Measurements from ENCODE around the gene ZFP69.
"Not testable (repeated sequence)": the region's sequence is repeated elsewhere in the genome, so short reads cannot be mapped to it uniquely, and the experiment has no call there.

Gene ZFP69

GRCh38 chr1:40476924-40477677, at the start of gene ZFP69:
Gene ZFP69, plus strand, starts transcription at chr1:40477290. Its CDS starts 2,072 bp downstream, at chr1:40479362.
- DNase-seq (ENCODE audit: low read depth), result no peak

- no peak for DNase-seq (ENCODE audit: low read depth)
These were observed 45.7 kb upstream of the ZFP69 start for GRCh38 chr1:40431385-40431784.

- no peak for DNase-seq (ENCODE audit: low read depth)
These were observed 44.3 kb upstream of the ZFP69 start for GRCh38 chr1:40432644-40433390.

- no peak for DNase-seq (ENCODE audit: low read depth)
These were observed 41.6 kb upstream of the ZFP69 start for GRCh38 chr1:40435471-40435870.

GRCh38 chr1:40435876-40436275, 41.2 kb upstream of the ZFP69 start:
- DNase-seq (ENCODE audit: low read depth), result no peak

GRCh38 chr1:40438391-40439015, 38.6 kb upstream of the ZFP69 start:
- peak; percentile 18 for DNase-seq (ENCODE audit: low read depth)

GRCh38 chr1:40439247-40439646, 37.8 kb upstream of the ZFP69 start:
- DNase-seq (ENCODE audit: low read depth), result no peak

GRCh38 chr1:40449684-40450494, 27.2 kb upstream of the ZFP69 start, which contains the start of gene ZFP69B:
Gene ZFP69B, plus strand, starts transcription at chr1:40450476. Its CDS starts 486 bp downstream, at chr1:40450962.
- peak; percentile 93 for DNase-seq (ENCODE audit: low read depth)

- DNase-seq (ENCODE audit: low read depth), result no peak
These were observed 26.4 kb upstream of the ZFP69 start for GRCh38 chr1:40450495-40451237.

- DNase-seq (ENCODE audit: low read depth), result no peak
These were observed 25.9 kb upstream of the ZFP69 start for GRCh38 chr1:40451238-40451585.

- DNase-seq (ENCODE audit: low read depth), result no peak
These were observed 22.2 kb upstream of the ZFP69 start for GRCh38 chr1:40454873-40455272.

GRCh38 chr1:40462956-40463590, 14.0 kb upstream of the ZFP69 start:
- DNase-seq (ENCODE audit: low read depth), result no peak

GRCh38 chr1:40469327-40469726, 7.8 kb upstream of the ZFP69 start:
- no peak for DNase-seq (ENCODE audit: low read depth)

- no peak for DNase-seq (ENCODE audit: low read depth)
These were observed 1.8 kb upstream of the ZFP69 start for GRCh38 chr1:40475268-40475667.

GRCh38 chr1:40477678-40478053, 576 bp downstream of the ZFP69 start:
- no peak for DNase-seq (ENCODE audit: low read depth)

- no peak for DNase-seq (ENCODE audit: low read depth)
These were observed 1.2 kb downstream of the ZFP69 start for GRCh38 chr1:40478276-40478675.

- no peak for DNase-seq (ENCODE audit: low read depth)
These were observed 2.1 kb downstream of the ZFP69 start for GRCh38 chr1:40479156-40479555.

- no peak for DNase-seq (ENCODE audit: low read depth)
These were observed 18.3 kb downstream of the ZFP69 start for GRCh38 chr1:40495315-40495903.

- DNase-seq (ENCODE audit: low read depth), result not testable (repeated sequence)
These were observed 25.6 kb downstream of the ZFP69 start for GRCh38 chr1:40502651-40503050.

- DNase-seq (ENCODE audit: low read depth), result no peak
These were observed 30.9 kb downstream of the ZFP69 start for GRCh38 chr1:40507973-40508372.
